K562 (cell line): Measurements from ENCODE around the gene MPDZ.

Experiments
- CBX3 ChIP-seq, 2 experiments: IDR thresholded peaks; 1 replicate in 1 of 2; 2 replicates in 1 of 2; pipeline ENCODE4 v1.6.1; 2012; ENCODE audit warnings: inconsistent platforms in 2 of 2, low read length in 2 of 2, borderline replicate concordance in 1 of 2, control low read depth in 1 of 2
- DIDO1 ChIP-seq: fragments of 450-650 bp; IDR thresholded peaks from 2 replicates; pipeline ENCODE4 v1.6.1; 2016; ENCODE audit warnings: low read depth, missing biosample characterization, missing genetic modification characterization
- FOS ChIP-seq: IDR thresholded peaks from 3 replicates; pipeline ENCODE4 v1.6.1; 2011; ENCODE audit not compliant: insufficient read length; ENCODE audit errors: extremely low read depth
- FOXJ3 ChIP-seq: sonication (generic); formaldehyde crosslinking; IDR thresholded peaks from 2 replicates; pipeline ENCODE4 v1.4.0; 2020; ENCODE audit warnings: mild to moderate bottlenecking, missing genetic modification reagents
- RAD21 ChIP-seq, 2 experiments: fragments of 250-450 bp in 1 of 2; fragments of 450-650 bp in 1 of 2; sonication (Bioruptor Pico) in 1 of 2; formaldehyde crosslinking in 1 of 2; IDR thresholded peaks in 1 of 2; conservative IDR thresholded peaks in 1 of 2; 2 replicates each; pipeline versions ENCODE4 v1.4.0 to v1.8.0; 2020 to 2022; ENCODE audit warnings: mild to moderate bottlenecking in 2 of 2, moderate library complexity in 1 of 2
- TF ChIP-seq, protein P1 (sequence below): fragments of 250-450 bp; sonication (Bioruptor Pico); IDR thresholded peaks from 2 replicates; pipeline ENCODE4 v1.4.0; 2020; ENCODE audit warnings: mild to moderate bottlenecking, moderate library complexity
- TF ChIP-seq, protein P2 (sequence below), 3 experiments: IDR thresholded peaks in 2 of 3; conservative IDR thresholded peaks in 1 of 3; 2 replicates each; pipeline ENCODE4 v1.5.1; 2011 to 2012; ENCODE audit warnings: low read length in 3 of 3, mild to moderate bottlenecking in 3 of 3, control low read depth in 2 of 3, improper control_type of control experiment in 1 of 3, inconsistent platforms in 1 of 3, low read depth in 1 of 3, mixed read lengths in 1 of 3, moderate library complexity in 1 of 3; ENCODE audit not compliant: insufficient read depth in 2 of 3
- TF ChIP-seq, protein P3 (sequence below): sonication (generic); formaldehyde crosslinking; IDR thresholded peaks from 2 replicates; pipeline ENCODE4 v1.9.0; 2022; ENCODE audit warnings: mild to moderate bottlenecking, missing genetic modification reagents

DNA sequence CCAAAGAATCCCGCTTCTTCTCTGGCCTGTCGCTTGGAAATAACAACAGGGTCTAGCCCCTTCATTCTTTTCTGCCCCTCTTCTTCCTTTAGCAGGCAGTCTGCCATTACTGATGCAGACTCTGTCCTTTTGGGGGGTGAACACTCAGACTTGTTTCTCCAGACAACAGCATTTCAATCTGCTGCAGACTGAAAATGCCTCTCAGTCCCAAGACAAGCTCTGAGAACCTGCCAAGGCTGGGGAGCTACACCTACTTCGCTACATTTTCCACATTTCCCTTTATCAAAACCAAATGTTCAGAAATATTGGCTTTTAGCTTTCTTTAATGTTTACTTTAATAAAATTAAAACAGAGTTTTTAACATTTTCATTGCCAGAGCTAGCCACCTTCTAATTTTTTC, 152.4 kb downstream of the MPDZ start:
- TF ChIP-seq DIDO1 (tag) = no peak
- TF ChIP-seq CBX3 (IDR thresholded peaks at IDR 0.05; ENCODE audit: borderline replicate concordance in 1 of 2, low read length in 2 of 2) = no peak
- TF ChIP-seq, protein P1, sequence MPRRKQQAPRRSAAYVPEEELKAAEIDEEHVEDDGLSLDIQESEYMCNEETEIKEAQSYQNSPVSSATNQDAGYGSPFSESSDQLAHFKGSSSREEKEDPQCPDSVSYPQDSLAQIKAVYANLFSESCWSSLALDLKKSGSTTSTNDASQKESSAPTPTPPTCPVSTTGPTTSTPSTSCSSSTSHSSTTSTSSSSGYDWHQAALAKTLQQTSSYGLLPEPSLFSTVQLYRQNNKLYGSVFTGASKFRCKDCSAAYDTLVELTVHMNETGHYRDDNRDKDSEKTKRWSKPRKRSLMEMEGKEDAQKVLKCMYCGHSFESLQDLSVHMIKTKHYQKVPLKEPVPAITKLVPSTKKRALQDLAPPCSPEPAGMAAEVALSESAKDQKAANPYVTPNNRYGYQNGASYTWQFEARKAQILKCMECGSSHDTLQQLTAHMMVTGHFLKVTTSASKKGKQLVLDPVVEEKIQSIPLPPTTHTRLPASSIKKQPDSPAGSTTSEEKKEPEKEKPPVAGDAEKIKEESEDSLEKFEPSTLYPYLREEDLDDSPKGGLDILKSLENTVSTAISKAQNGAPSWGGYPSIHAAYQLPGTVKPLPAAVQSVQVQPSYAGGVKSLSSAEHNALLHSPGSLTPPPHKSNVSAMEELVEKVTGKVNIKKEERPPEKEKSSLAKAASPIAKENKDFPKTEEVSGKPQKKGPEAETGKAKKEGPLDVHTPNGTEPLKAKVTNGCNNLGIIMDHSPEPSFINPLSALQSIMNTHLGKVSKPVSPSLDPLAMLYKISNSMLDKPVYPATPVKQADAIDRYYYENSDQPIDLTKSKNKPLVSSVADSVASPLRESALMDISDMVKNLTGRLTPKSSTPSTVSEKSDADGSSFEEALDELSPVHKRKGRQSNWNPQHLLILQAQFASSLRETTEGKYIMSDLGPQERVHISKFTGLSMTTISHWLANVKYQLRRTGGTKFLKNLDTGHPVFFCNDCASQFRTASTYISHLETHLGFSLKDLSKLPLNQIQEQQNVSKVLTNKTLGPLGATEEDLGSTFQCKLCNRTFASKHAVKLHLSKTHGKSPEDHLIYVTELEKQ = no peak
- TF ChIP-seq, protein P2, sequence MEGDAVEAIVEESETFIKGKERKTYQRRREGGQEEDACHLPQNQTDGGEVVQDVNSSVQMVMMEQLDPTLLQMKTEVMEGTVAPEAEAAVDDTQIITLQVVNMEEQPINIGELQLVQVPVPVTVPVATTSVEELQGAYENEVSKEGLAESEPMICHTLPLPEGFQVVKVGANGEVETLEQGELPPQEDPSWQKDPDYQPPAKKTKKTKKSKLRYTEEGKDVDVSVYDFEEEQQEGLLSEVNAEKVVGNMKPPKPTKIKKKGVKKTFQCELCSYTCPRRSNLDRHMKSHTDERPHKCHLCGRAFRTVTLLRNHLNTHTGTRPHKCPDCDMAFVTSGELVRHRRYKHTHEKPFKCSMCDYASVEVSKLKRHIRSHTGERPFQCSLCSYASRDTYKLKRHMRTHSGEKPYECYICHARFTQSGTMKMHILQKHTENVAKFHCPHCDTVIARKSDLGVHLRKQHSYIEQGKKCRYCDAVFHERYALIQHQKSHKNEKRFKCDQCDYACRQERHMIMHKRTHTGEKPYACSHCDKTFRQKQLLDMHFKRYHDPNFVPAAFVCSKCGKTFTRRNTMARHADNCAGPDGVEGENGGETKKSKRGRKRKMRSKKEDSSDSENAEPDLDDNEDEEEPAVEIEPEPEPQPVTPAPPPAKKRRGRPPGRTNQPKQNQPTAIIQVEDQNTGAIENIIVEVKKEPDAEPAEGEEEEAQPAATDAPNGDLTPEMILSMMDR (IDR thresholded peaks at IDR 0.05 in 2 of 3, conservative IDR thresholded peaks at IDR 0.05 in 1 of 3; ENCODE audit: insufficient read depth in 2 of 3, low read depth in 1 of 3, low read length in 3 of 3) = no peak
- TF ChIP-seq FOXJ3 (CRISPR knock-in tag) = no peak
- TF ChIP-seq FOS = no peak
- TF ChIP-seq, protein P3, sequence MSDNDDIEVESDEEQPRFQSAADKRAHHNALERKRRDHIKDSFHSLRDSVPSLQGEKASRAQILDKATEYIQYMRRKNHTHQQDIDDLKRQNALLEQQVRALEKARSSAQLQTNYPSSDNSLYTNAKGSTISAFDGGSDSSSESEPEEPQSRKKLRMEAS (CRISPR knock-in tag) = no peak
- no peak for TF ChIP-seq RAD21 (CRISPR knock-in tag; conservative IDR thresholded peaks at IDR 0.05 in 1 of 2, IDR thresholded peaks at IDR 0.05 in 1 of 2)
